ENCODE measurements around the gene ANO1.

ANO1 gene

DNA sequence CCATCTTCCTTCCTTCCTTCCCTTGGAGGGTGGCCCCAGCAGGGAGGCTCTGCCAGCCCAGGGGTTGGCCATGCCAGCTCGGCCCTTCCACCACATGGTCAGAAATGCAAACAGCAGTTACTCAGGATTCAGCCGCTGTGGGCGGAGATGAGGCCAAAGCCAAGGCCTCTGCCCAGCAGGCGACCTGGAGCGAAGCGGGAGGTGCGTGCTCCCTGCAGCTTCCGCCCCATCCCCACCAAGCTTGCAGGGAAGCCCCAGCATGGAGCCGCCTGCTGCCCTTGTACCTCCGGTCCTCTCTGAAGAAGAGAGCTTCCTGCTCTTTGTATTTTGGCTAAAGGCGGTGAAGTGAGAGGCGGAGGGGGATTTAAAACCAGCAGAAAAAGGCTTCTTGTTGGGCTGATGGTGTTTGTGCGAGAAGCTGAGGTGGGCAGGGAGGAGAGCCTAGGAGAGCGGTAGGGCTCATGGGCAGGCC is 50.4 kb downstream of the ANO1 start:
- no CpG with 5 or more reads among the region's 14 CpGs for WGBS (ENCODE audit: insufficient coverage, insufficient read length)
- Histone ChIP-seq H3K27ac (ENCODE audit: low read length) (no peak overlapping the region), H3K4me3 (ENCODE audit: low read length) (no peak overlapping the region)

DNA sequence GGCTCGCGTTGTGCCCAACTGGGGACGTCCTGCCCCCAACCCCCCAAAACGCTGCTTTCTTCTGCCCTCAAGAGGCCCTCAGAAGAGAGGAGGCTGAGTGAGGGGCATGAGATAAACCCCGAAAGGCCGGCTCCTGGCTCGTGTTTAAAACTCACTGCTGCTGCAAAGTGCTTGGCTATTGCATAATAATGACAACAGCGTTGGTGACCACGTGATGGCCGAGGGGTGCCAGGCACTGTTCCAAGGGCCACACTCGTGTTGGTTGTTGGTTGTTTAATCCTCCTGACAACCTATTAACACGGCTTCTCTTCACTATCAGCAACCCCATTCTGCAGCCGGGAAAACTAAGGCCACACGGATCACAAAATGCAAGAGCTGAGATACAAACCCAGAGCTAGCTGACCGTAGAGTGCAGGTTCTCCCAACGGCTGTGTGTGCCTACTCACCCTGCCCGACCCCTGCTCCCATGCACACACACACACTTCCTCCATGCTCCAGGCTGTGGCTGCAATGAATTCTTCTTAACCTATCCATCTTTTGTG is 51.0 kb downstream of the ANO1 start:
- DNase-seq (ENCODE audit: low read depth, low spot score) = no peak

More for the DNA sequence above, 50.4 kb downstream of the ANO1 start:
- H3K9me3 ChIP-seq (ENCODE audit: control insufficient read depth, insufficient read depth, low read length) = no peaks in the 10 kb centered on the region
- no peaks in the 10 kb centered on the region for H3K27me3 ChIP-seq (ENCODE audit: control insufficient read depth, insufficient read depth, low read length)
- H3K36me3 ChIP-seq (ENCODE audit: control insufficient read depth, insufficient read depth, low read length) = no peaks in the 10 kb centered on the region
- peak; percentile 22 for DNase-seq (ENCODE audit: low read depth, low spot score)
- H3K4me1 ChIP-seq (ENCODE audit: control insufficient read depth, insufficient read depth, low read length) = peaks cover 7% of the 10 kb centered on the region

DNA sequence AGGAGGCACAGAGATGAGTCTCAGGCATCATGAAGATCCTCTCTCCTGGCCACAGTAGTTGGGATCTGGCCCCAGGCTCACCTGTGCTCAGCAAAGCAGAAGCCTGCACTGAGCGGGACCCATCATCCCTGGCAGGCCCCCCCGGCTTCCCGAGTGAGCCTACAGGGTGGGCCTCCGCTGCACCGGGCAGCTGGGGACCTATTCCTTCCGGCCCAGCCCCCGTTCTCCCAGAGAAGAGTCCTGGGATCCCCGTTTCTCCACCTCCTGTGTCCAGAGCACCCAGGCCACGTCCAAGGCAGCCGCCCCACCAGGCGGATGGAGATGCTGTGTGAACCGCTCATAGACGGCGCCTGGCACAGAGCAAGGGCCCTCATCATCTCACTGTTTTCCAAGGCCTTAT is 52.5 kb downstream of the ANO1 start:
- H3K9me3 ChIP-seq (ENCODE audit: control insufficient read depth, insufficient read depth, low read length) = no peaks in the 10 kb centered on the region

More for the DNA sequence above, 51.0 kb downstream of the ANO1 start:
- no peaks in the 10 kb centered on the region for H3K9me3 ChIP-seq (ENCODE audit: control insufficient read depth, insufficient read depth, low read length)
- no CpG with 5 or more reads among the region's 17 CpGs for WGBS (ENCODE audit: insufficient coverage, insufficient read length)
- H3K36me3 ChIP-seq (ENCODE audit: control insufficient read depth, insufficient read depth, low read length) = no peaks in the 10 kb centered on the region
- H3K4me1 ChIP-seq (ENCODE audit: control insufficient read depth, insufficient read depth, low read length) = peaks cover 7% of the 10 kb centered on the region
- no peak overlapping the region for H3K27ac ChIP-seq (ENCODE audit: low read length)
- H3K4me3 ChIP-seq (ENCODE audit: low read length) = no peak overlapping the region
- no peaks in the 10 kb centered on the region for H3K27me3 ChIP-seq (ENCODE audit: control insufficient read depth, insufficient read depth, low read length)

DNA sequence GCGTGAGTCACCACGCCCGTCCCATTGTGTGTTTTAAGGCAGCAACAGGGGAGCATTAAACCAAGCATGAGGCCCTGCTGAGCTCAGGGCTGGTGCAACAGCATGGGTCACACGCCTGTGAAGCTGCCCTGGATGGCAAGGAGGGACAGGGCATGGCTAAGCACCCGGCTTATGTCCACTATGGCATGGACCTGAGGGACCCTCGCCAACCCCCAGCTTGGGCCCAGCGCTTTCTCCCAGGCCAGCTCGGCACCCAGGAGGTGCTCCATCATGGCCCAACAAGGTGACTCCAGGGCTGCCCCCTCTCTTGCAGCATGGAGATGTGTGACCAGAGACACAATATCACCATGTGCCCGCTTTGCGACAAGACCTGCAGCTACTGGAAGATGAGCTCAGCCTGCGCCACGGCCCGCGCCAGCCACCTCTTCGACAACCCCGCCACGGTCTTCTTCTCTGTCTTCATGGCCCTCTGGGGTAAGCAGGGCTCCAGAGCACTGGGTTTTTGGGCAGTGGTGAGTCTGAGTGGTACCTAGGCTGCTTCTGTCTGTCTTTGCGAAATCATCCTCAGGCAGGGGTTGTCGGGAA is 53.6 kb downstream of the ANO1 start:
- Histone ChIP-seq H3K4me1 (ENCODE audit: control insufficient read depth, insufficient read depth, low read length) (peaks cover 7% of the 10 kb centered on the region), H3K27me3 (ENCODE audit: control insufficient read depth, insufficient read depth, low read length) (no peaks in the 10 kb centered on the region), H3K36me3 (ENCODE audit: control insufficient read depth, insufficient read depth, low read length) (no peaks in the 10 kb centered on the region), H3K4me3 (ENCODE audit: low read length) (no peak overlapping the region), H3K27ac (ENCODE audit: low read length) (no peak overlapping the region), H3K9me3 (ENCODE audit: control insufficient read depth, insufficient read depth, low read length) (no peaks in the 10 kb centered on the region)
- DNase-seq (ENCODE audit: low read depth, low spot score) = no peak
- no CpG with 5 or more reads among the region's 19 CpGs for WGBS (ENCODE audit: insufficient coverage, insufficient read length)

More for the DNA sequence above, 52.5 kb downstream of the ANO1 start:
- H3K27ac ChIP-seq (ENCODE audit: low read length) = no peak overlapping the region
- no peaks in the 10 kb centered on the region for H3K36me3 ChIP-seq (ENCODE audit: control insufficient read depth, insufficient read depth, low read length)
- H3K4me3 ChIP-seq (ENCODE audit: low read length) = no peak overlapping the region
- no peaks in the 10 kb centered on the region for H3K27me3 ChIP-seq (ENCODE audit: control insufficient read depth, insufficient read depth, low read length)
- peaks cover 7% of the 10 kb centered on the region for H3K4me1 ChIP-seq (ENCODE audit: control insufficient read depth, insufficient read depth, low read length)
- DNase-seq (ENCODE audit: low read depth, low spot score) = no peak
- no CpG with 5 or more reads among the region's 14 CpGs for WGBS (ENCODE audit: insufficient coverage, insufficient read length)

DNA sequence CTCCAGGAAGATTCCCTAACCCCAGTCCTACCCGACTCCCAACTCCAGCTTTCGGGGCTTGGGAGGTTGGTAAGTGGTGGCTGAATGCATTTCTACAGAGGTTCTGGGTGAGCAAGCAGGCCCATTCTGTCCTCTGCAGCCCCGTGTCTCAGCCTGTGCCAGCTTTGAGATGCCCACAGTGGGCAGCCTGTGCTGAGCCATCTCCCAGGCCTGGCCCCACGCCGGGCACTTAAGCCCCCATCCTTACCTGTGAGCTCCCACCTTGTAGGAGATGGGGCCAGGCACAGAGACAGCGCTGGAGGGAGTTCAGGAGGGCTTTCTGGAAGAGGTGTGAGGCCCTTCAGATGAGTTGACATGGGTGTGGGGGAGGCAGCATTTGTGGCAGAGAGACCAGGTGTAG is 54.5 kb downstream of the ANO1 start:
- no peak for DNase-seq (ENCODE audit: low read depth, low spot score)
- WGBS (ENCODE audit: insufficient coverage, insufficient read length) = no CpG with 5 or more reads among the region's 6 CpGs
- no peaks in the 10 kb centered on the region for H3K36me3 ChIP-seq (ENCODE audit: control insufficient read depth, insufficient read depth, low read length)

DNA sequence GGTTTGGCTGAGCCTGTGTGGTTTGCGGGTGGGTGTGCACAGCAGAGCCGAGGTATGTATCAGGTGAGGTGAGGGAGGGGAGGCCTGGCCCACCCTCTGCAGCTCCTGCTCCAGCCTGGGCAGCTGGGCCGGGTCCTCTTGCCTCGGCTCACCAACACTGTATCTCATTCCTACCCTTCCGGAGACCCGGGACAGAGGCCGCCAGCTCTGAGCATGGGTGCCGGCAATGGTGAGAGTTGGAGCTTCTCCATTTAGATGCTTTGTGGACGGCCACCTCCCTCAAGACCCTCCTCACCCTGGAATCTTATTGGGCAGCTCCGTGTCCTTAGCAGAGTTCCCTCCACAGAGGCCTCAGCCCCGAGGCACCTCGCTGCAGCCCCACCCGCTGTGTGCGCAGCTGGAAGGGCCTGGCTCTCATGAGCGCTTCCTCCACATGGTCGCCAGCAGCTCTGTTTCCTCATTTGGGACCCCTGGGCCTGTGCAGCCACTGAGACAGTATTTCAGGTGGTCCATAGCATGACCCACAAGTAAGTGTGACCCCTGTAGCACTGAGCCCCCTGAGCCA is 55.7 kb downstream of the ANO1 start:
- peaks cover under 1% of the 10 kb centered on the region for H3K4me1 ChIP-seq (ENCODE audit: control insufficient read depth, insufficient read depth, low read length)
- WGBS (ENCODE audit: insufficient coverage, insufficient read length) = no CpG with 5 or more reads among the region's 16 CpGs
- H3K27ac ChIP-seq (ENCODE audit: low read length) = no peak overlapping the region
- no peaks in the 10 kb centered on the region for H3K27me3 ChIP-seq (ENCODE audit: control insufficient read depth, insufficient read depth, low read length)
- H3K4me3 ChIP-seq (ENCODE audit: low read length) = no peak overlapping the region
- H3K9me3 ChIP-seq (ENCODE audit: control insufficient read depth, insufficient read depth, low read length) = no peaks in the 10 kb centered on the region
- DNase-seq (ENCODE audit: low read depth, low spot score) = no peak
- H3K36me3 ChIP-seq (ENCODE audit: control insufficient read depth, insufficient read depth, low read length) = no peaks in the 10 kb centered on the region

More for the DNA sequence above, 54.5 kb downstream of the ANO1 start:
- Histone ChIP-seq H3K27me3 (ENCODE audit: control insufficient read depth, insufficient read depth, low read length) (no peaks in the 10 kb centered on the region), H3K9me3 (ENCODE audit: control insufficient read depth, insufficient read depth, low read length) (no peaks in the 10 kb centered on the region), H3K4me3 (ENCODE audit: low read length) (no peak overlapping the region), H3K4me1 (ENCODE audit: control insufficient read depth, insufficient read depth, low read length) (peaks cover 7% of the 10 kb centered on the region), H3K27ac (ENCODE audit: low read length) (no peak overlapping the region)

DNA sequence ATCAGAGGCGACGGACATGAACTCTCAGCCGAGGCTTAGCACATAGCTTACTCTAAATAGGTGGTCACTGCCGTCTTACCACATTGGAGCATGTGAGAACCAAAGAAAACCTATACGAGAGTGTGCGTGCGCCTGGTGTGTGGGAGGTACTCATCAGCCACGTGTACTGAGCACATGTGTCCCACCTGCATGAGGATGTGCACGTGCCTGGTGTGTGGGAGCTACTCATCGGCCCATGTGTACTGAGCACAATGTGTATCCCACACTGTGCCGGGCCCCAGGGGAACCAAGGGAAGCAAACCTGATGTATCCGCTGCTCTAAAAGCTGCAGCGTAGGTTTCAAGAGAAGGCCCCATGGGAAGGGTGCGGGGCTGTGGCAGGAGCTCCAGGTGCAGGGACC is 56.4 kb downstream of the ANO1 start:
- Histone ChIP-seq H3K9me3 (ENCODE audit: control insufficient read depth, insufficient read depth, low read length) (no peaks in the 10 kb centered on the region), H3K27ac (ENCODE audit: low read length) (no peak overlapping the region), H3K4me3 (ENCODE audit: low read length) (no peak overlapping the region), H3K36me3 (ENCODE audit: control insufficient read depth, insufficient read depth, low read length) (no peaks in the 10 kb centered on the region), H3K4me1 (ENCODE audit: control insufficient read depth, insufficient read depth, low read length) (no peaks in the 10 kb centered on the region), H3K27me3 (ENCODE audit: control insufficient read depth, insufficient read depth, low read length) (no peaks in the 10 kb centered on the region)
- WGBS (ENCODE audit: insufficient coverage, insufficient read length) = no CpG with 5 or more reads among the region's 14 CpGs
- DNase-seq (ENCODE audit: low read depth, low spot score) = no peak

DNA sequence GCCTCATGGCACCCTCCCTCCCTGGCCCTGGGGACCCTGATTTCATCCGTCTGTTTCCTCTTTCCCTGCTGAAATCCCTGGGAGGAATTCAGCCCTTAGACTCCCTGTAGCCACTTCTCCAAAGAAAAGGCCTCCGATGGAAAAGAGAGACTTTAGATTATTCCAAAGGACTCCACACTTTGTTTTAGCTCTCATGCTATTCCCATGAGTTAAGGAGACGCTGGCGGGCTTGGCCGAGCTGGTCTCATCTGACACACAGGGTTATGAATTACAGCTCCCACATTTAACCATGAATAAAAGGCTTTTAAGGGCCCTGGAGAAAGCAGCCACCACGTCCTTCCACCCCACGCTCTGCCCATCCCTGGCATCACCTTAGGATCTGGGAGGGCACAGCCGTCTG is 57.0 kb downstream of the ANO1 start:
- WGBS (ENCODE audit: insufficient coverage, insufficient read length) = no CpG with 5 or more reads among the region's 8 CpGs
- no peaks in the 10 kb centered on the region for H3K36me3 ChIP-seq (ENCODE audit: control insufficient read depth, insufficient read depth, low read length)

DNA sequence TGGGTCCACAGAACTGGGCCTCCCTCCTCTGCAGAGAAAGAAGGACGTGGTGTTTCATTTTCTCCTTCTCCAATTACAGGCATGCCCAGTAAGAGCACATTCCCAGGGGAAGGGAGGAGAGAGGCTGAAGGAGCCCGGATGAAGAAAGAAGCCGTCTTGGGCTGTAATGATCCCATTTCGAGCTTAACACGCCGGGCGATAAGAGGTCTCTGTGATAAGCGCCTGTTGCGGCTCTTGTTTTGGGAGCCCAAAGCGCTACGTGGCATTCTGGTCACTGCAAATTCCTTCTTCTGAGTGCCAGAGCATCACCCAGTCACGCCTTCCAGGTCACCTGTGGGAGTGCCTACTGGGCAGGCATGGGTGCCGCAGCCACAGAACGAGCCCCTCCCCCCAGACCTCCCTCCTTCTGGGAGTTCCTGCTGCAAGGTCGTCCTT is 57.5 kb downstream of the ANO1 start:
- H3K36me3 ChIP-seq (ENCODE audit: control insufficient read depth, insufficient read depth, low read length) = no peaks in the 10 kb centered on the region
- WGBS (ENCODE audit: insufficient coverage, insufficient read length) = no CpG with 5 or more reads among the region's 15 CpGs
- H3K4me3 ChIP-seq (ENCODE audit: low read length) = no peak overlapping the region
- H3K9me3 ChIP-seq (ENCODE audit: control insufficient read depth, insufficient read depth, low read length) = no peaks in the 10 kb centered on the region
- no peak for DNase-seq (ENCODE audit: low read depth, low spot score)
- no peaks in the 10 kb centered on the region for H3K27me3 ChIP-seq (ENCODE audit: control insufficient read depth, insufficient read depth, low read length)
- H3K27ac ChIP-seq (ENCODE audit: low read length) = no peak overlapping the region
- H3K4me1 ChIP-seq (ENCODE audit: control insufficient read depth, insufficient read depth, low read length) = no peaks in the 10 kb centered on the region

More for the DNA sequence above, 57.0 kb downstream of the ANO1 start:
- no peak overlapping the region for H3K4me3 ChIP-seq (ENCODE audit: low read length)
- H3K27me3 ChIP-seq (ENCODE audit: control insufficient read depth, insufficient read depth, low read length) = no peaks in the 10 kb centered on the region
- no peaks in the 10 kb centered on the region for H3K4me1 ChIP-seq (ENCODE audit: control insufficient read depth, insufficient read depth, low read length)
- DNase-seq (ENCODE audit: low read depth, low spot score) = no peak
- no peak overlapping the region for H3K27ac ChIP-seq (ENCODE audit: low read length)
- H3K9me3 ChIP-seq (ENCODE audit: control insufficient read depth, insufficient read depth, low read length) = no peaks in the 10 kb centered on the region

DNA sequence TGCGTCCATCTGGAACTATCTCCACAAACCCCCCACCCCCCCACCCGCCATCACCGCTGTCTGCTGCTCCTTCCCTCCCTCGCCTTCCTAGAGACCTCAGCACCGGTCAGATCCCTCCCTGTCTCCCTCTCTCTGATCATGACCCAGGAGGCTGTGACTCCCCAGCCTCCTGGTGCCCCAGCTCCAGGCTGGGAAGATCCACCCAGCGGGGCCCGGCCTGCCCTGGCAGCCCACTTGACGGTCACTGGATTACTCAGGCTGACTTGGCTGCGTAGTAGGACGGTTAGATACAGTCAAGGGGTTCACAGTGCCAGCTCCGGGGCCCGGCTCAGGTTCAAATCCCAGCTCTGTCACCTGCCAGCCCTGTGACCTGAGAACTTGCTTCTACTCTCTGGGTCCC is 59.3 kb downstream of the ANO1 start:
- Histone ChIP-seq H3K4me3 (ENCODE audit: low read length) (no peak overlapping the region), H3K27ac (ENCODE audit: low read length) (no peak overlapping the region), H3K9me3 (ENCODE audit: control insufficient read depth, insufficient read depth, low read length) (no peaks in the 10 kb centered on the region), H3K36me3 (ENCODE audit: control insufficient read depth, insufficient read depth, low read length) (no peaks in the 10 kb centered on the region), H3K4me1 (ENCODE audit: control insufficient read depth, insufficient read depth, low read length) (peaks cover 4% of the 10 kb centered on the region), H3K27me3 (ENCODE audit: control insufficient read depth, insufficient read depth, low read length) (no peaks in the 10 kb centered on the region)
- WGBS (ENCODE audit: insufficient coverage, insufficient read length) = no CpG with 5 or more reads among the region's 12 CpGs
- DNase-seq (ENCODE audit: low read depth, low spot score) = no peak
